H1 (cell line): ENCODE results near the gene SLC12A8. TPM values are rescaled to one million over a fixed set of nuclear protein-coding genes. Genes with fewer than 3 reads are reported as not detected.

Experiments used
- EP300 ChIP-seq, 2 experiments: IDR thresholded peaks; 1 replicate in 1 of 2; 2 replicates in 1 of 2; pipeline ENCODE4 v1.6.1; 2011 to 2012; ENCODE audit warnings: low read depth in 2 of 2, low read length in 2 of 2, mild to moderate bottlenecking in 2 of 2, borderline replicate concordance in 1 of 2, inconsistent platforms in 1 of 2, moderate library complexity in 1 of 2
- HDAC2 ChIP-seq, 2 experiments: fragments of 300-600 bp in 1 of 2; sonication (generic) in 1 of 2; IDR thresholded peaks; 2 replicates each; pipeline ENCODE4 v1.6.1; 2011 to 2012; ENCODE audit warnings: low read depth in 2 of 2, low read length in 2 of 2, mild to moderate bottlenecking in 2 of 2, moderate library complexity in 2 of 2, borderline replicate concordance in 1 of 2, inconsistent platforms in 1 of 2
- JUN ChIP-seq: IDR thresholded peaks from 2 replicates; pipeline ENCODE4 v1.6.1; 2011; ENCODE audit warnings: low read depth, mild to moderate bottlenecking, improper control_type of control experiment, low read length
- JUND ChIP-seq: IDR thresholded peaks from 2 replicates; pipeline ENCODE4 v1.6.1; 2011; ENCODE audit warnings: mild to moderate bottlenecking, improper control_type of control experiment, low read length
- SP4 ChIP-seq: IDR thresholded peaks from 2 replicates; pipeline ENCODE4 v1.6.1; 2012; ENCODE audit warnings: low read length, inconsistent platforms
- TAF7 ChIP-seq: optimal IDR thresholded peaks from 2 replicates; pipeline ENCODE3; 2011; ENCODE audit warnings: low read depth, mild to moderate bottlenecking, inconsistent platforms, low read length, moderate library complexity, borderline replicate concordance
- TEAD4 ChIP-seq: IDR thresholded peaks from 2 replicates; pipeline ENCODE4 v1.6.1; 2012; ENCODE audit warnings: low read depth, low read length, inconsistent platforms, mixed read lengths
- polyA plus RNA-seq, 7 experiments: library from polyadenylated mRNA; depleted of rRNA in 3 of 7; stranded (reverse) in 5 of 7; unstranded in 2 of 7; fragments of >200 nt in 5 of 7; fragments of 200-250 nt in 2 of 7; gene quantifications; 1 replicate in 5 of 7; 2 replicates in 1 of 7; 4 replicates in 1 of 7; pipeline versions ENCODE4 v1.2.1 to v1.2.3, GENCODE V29; 2011 to 2013; ENCODE audit warnings: missing spikeins in 2 of 7, mixed read lengths in 2 of 7
- total RNA-seq: library from RNA; stranded (reverse); fragmentation: NEBNext Ultra II Directional; extraction: Animal tissue kit (Norgen Biotek cat#: 25700); gene quantifications from 2 replicates; pipeline ENCODE4 v1.2.1, GENCODE V29; 2021
- TF ChIP-seq, protein P1 (sequence below): fragments of 300-600 bp; sonication (generic); IDR thresholded peaks from 2 replicates; pipeline ENCODE4 v1.7.1; 2012; ENCODE audit warnings: low read length, moderate library complexity, mild to moderate bottlenecking, inconsistent platforms; ENCODE audit not compliant: insufficient replicate concordance
- TF ChIP-seq, protein P2 (sequence below): IDR thresholded peaks from 2 replicates; pipeline ENCODE4 v1.6.1; 2011; ENCODE audit warnings: low read length, improper control_type of control experiment

Gene SLC12A8
- total and polyA plus RNA-seq, 2 of the 8 experiments (the other 6 are each of a cell fraction or from before 2014, with no cell fraction given), result 13.7 to 14.4 TPM

DNA sequence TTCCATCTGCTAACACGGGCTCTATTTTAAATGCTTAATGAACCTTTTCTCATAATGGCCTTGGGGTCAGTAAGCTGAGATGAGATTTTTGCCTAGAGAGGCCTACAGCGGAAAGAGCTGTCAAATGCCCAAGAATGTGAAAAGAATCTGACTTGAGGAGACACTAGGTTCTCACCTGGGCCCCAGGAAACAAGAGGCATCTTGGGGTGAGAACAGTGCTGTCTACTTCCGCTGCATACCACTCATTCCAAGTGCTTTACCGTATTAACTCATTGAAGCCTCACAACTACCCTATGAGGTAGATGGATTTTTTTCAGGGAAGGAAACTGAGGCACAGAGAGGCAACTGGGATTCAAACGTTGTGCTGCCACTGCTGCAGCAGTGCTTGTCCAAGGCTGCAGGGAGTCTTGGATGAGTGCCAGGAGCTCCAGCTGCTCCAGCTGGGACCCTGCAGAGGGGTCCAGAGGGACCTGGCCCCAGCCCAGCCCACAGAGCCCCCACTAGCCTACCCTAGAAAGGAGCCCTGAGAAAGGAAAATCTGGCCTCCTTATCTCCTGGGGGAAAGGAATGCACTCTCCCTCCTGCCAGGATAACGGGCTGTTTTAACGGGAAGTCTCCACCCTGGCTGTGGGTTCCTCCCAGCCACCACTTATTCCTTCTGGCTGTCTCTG, 68.4 kb downstream of the SLC12A8 start (continued):
- TF ChIP-seq, protein P1, sequence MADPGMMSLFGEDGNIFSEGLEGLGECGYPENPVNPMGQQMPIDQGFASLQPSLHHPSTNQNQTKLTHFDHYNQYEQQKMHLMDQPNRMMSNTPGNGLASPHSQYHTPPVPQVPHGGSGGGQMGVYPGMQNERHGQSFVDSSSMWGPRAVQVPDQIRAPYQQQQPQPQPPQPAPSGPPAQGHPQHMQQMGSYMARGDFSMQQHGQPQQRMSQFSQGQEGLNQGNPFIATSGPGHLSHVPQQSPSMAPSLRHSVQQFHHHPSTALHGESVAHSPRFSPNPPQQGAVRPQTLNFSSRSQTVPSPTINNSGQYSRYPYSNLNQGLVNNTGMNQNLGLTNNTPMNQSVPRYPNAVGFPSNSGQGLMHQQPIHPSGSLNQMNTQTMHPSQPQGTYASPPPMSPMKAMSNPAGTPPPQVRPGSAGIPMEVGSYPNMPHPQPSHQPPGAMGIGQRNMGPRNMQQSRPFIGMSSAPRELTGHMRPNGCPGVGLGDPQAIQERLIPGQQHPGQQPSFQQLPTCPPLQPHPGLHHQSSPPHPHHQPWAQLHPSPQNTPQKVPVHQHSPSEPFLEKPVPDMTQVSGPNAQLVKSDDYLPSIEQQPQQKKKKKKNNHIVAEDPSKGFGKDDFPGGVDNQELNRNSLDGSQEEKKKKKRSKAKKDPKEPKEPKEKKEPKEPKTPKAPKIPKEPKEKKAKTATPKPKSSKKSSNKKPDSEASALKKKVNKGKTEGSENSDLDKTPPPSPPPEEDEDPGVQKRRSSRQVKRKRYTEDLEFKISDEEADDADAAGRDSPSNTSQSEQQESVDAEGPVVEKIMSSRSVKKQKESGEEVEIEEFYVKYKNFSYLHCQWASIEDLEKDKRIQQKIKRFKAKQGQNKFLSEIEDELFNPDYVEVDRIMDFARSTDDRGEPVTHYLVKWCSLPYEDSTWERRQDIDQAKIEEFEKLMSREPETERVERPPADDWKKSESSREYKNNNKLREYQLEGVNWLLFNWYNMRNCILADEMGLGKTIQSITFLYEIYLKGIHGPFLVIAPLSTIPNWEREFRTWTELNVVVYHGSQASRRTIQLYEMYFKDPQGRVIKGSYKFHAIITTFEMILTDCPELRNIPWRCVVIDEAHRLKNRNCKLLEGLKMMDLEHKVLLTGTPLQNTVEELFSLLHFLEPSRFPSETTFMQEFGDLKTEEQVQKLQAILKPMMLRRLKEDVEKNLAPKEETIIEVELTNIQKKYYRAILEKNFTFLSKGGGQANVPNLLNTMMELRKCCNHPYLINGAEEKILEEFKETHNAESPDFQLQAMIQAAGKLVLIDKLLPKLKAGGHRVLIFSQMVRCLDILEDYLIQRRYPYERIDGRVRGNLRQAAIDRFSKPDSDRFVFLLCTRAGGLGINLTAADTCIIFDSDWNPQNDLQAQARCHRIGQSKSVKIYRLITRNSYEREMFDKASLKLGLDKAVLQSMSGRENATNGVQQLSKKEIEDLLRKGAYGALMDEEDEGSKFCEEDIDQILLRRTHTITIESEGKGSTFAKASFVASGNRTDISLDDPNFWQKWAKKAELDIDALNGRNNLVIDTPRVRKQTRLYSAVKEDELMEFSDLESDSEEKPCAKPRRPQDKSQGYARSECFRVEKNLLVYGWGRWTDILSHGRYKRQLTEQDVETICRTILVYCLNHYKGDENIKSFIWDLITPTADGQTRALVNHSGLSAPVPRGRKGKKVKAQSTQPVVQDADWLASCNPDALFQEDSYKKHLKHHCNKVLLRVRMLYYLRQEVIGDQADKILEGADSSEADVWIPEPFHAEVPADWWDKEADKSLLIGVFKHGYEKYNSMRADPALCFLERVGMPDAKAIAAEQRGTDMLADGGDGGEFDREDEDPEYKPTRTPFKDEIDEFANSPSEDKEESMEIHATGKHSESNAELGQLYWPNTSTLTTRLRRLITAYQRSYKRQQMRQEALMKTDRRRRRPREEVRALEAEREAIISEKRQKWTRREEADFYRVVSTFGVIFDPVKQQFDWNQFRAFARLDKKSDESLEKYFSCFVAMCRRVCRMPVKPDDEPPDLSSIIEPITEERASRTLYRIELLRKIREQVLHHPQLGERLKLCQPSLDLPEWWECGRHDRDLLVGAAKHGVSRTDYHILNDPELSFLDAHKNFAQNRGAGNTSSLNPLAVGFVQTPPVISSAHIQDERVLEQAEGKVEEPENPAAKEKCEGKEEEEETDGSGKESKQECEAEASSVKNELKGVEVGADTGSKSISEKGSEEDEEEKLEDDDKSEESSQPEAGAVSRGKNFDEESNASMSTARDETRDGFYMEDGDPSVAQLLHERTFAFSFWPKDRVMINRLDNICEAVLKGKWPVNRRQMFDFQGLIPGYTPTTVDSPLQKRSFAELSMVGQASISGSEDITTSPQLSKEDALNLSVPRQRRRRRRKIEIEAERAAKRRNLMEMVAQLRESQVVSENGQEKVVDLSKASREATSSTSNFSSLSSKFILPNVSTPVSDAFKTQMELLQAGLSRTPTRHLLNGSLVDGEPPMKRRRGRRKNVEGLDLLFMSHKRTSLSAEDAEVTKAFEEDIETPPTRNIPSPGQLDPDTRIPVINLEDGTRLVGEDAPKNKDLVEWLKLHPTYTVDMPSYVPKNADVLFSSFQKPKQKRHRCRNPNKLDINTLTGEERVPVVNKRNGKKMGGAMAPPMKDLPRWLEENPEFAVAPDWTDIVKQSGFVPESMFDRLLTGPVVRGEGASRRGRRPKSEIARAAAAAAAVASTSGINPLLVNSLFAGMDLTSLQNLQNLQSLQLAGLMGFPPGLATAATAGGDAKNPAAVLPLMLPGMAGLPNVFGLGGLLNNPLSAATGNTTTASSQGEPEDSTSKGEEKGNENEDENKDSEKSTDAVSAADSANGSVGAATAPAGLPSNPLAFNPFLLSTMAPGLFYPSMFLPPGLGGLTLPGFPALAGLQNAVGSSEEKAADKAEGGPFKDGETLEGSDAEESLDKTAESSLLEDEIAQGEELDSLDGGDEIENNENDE, result peak; percentile 32
- no peak for TF ChIP-seq TAF7
- no peak for TF ChIP-seq HDAC2 (IDR thresholded peaks at IDR 0.05; ENCODE audit: borderline replicate concordance in 1 of 2, low read depth in 2 of 2, low read length in 2 of 2)
- no peak for TF ChIP-seq JUND
- TF ChIP-seq TEAD4, result peak; percentile 88
- TF ChIP-seq SP4, result no peak
- TF ChIP-seq EP300 (IDR thresholded peaks at IDR 0.05; ENCODE audit: borderline replicate concordance in 1 of 2, low read depth in 2 of 2, low read length in 2 of 2), result no peak
- TF ChIP-seq, protein P2, sequence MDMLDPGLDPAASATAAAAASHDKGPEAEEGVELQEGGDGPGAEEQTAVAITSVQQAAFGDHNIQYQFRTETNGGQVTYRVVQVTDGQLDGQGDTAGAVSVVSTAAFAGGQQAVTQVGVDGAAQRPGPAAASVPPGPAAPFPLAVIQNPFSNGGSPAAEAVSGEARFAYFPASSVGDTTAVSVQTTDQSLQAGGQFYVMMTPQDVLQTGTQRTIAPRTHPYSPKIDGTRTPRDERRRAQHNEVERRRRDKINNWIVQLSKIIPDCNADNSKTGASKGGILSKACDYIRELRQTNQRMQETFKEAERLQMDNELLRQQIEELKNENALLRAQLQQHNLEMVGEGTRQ, result no peak
- TF ChIP-seq JUN, result no peak
